NCI-H2171 (cell line): ENCODE measurements around the gene ATOSB.
"Not testable (repeated sequence)": the region's sequence is repeated elsewhere in the genome, so short reads cannot be mapped to it uniquely, and the experiment has no call there.

Experiments
- DNase-seq: peaks from one replicate; lab custom pipeline; 2025; lab: John Stamatoyannopoulos, UW

Gene ATOSB

GRCh38 chr9:35115680-35116538, at the start of gene ATOSB:
TSS of gene ATOSB (minus strand) at chr9:35115862. CDS start at chr9:35108274, 7,588 bp downstream.
- peak; percentile 95 for DNase-seq

- DNase-seq, result no peak
Measured at GRCh38 chr9:35164711-35165110, 49.0 kb upstream of the ATOSB start.

- DNase-seq, result no peak
Measured at GRCh38 chr9:35163413-35163812, 47.8 kb upstream of the ATOSB start.

- DNase-seq, result no peak
Measured at GRCh38 chr9:35162605-35163315, 47.1 kb upstream of the ATOSB start.

- peak; percentile 84 for DNase-seq
Measured at GRCh38 chr9:35161713-35162604, 46.3 kb upstream of the ATOSB start, which contains the start of gene UNC13B. TSS of gene UNC13B (plus strand) at chr9:35162009. CDS start at chr9:35162284, 275 bp downstream.

GRCh38 chr9:35158501-35159280, 43.0 kb upstream of the ATOSB start:
- no peak for DNase-seq

- DNase-seq, result not testable (repeated sequence)
Measured at GRCh38 chr9:35157836-35158235, 42.2 kb upstream of the ATOSB start.

GRCh38 chr9:35156781-35157180, 41.1 kb upstream of the ATOSB start:
- DNase-seq, result no peak

GRCh38 chr9:35152926-35153325, 37.3 kb upstream of the ATOSB start:
- DNase-seq, result no peak

GRCh38 chr9:35147941-35148563, 32.4 kb upstream of the ATOSB start:
- not testable (repeated sequence) for DNase-seq

- DNase-seq, result no peak
Measured at GRCh38 chr9:35142037-35142436, 26.4 kb upstream of the ATOSB start.

- no peak for DNase-seq
Measured at GRCh38 chr9:35140093-35140492, 24.4 kb upstream of the ATOSB start.

GRCh38 chr9:35136866-35137265, 21.2 kb upstream of the ATOSB start:
- no peak for DNase-seq

- DNase-seq, result no peak
Measured at GRCh38 chr9:35135988-35136387, 20.3 kb upstream of the ATOSB start.

- DNase-seq, result no peak
Measured at GRCh38 chr9:35134920-35135319, 19.3 kb upstream of the ATOSB start.

- DNase-seq, result peak; percentile 70
Measured at GRCh38 chr9:35116898-35117551, 1.4 kb upstream of the ATOSB start.

- DNase-seq, result no peak
Measured at GRCh38 chr9:35116539-35116897, 856 bp upstream of the ATOSB start.

GRCh38 chr9:35114840-35115628, 628 bp downstream of the ATOSB start:
- DNase-seq, result no peak

GRCh38 chr9:35114113-35114839, 1.4 kb downstream of the ATOSB start:
- no peak for DNase-seq
